Upper lobe of left lung (tissue), 6 donors: Measurements from ENCODE around the gene TMPRSS11A. TPM values are rescaled to one million over a fixed set of nuclear protein-coding genes. Genes with fewer than 3 reads are reported as not detected.

Experiments used
- ATAC-seq, 2 donors: fragments of 200-7000 bp; cut with Tn5 transposase; one replicate each; pipeline ENCODE4 v1.9.1; 2022; ENCODE audit warnings: mild to moderate bottlenecking in 2 of 2, moderate library complexity in 2 of 2; ENCODE audit not compliant: low FRiP score in 2 of 2
- DNase-seq, 2 donors: peaks; one replicate each; pipeline ENCODE4 v3.0.0-alpha.2; 2019 to 2020
- H3K27ac ChIP-seq, 4 donors: fragments of 200-600 bp; sonication (generic); one replicate each; pipeline ENCODE4 v1.5.1; 2016 to 2019
- H3K27me3 ChIP-seq, 4 donors: fragments of 200-600 bp; sonication (generic); one replicate each; pipeline ENCODE4 v1.5.1; 2017 to 2019
- H3K36me3 ChIP-seq, 4 donors: fragments of 200-600 bp; sonication (generic); one replicate each; pipeline ENCODE4 v1.5.1; 2016 to 2019
- H3K4me1 ChIP-seq, 4 donors: fragments of 200-600 bp; sonication (generic); one replicate each; pipeline ENCODE4 v1.5.1; 2018 to 2019
- H3K4me3 ChIP-seq, 4 donors: fragments of 200-600 bp; sonication (generic); one replicate each; pipeline ENCODE4 v1.5.1; 2017 to 2019; ENCODE audit warnings: mild to moderate bottlenecking in 2 of 4, moderate library complexity in 1 of 4
- H3K9me3 ChIP-seq, 4 donors: fragments of 200-600 bp; sonication (generic); one replicate each; pipeline ENCODE4 v1.5.1; 2018 to 2019
- EP300 ChIP-seq, 4 donors: sonication (generic); formaldehyde crosslinking; IDR thresholded peaks; one replicate each; pipeline ENCODE4 v1.5.1; 2017; ENCODE audit warnings: antibody characterized with exemption in 4 of 4, control low read depth in 2 of 4
- POLR2A ChIP-seq, 4 donors: fragments of 450-650 bp; IDR thresholded peaks; one replicate each; pipeline ENCODE4 v1.5.1; 2016 to 2017; ENCODE audit warnings: antibody characterized with exemption in 4 of 4, mild to moderate bottlenecking in 2 of 4
- POLR2AphosphoS5 ChIP-seq, 2 donors: sonication (generic); formaldehyde crosslinking; IDR thresholded peaks; one replicate each; pipeline ENCODE4 v1.5.1; 2017; ENCODE audit warnings: antibody characterized with exemption in 2 of 2
- WGBS, 2 donors: methylation state at CpG; one replicate each; pipeline ENCODE4 v1.1.5; 2017 to 2018; 5-methylcytosine and 5-hydroxymethylcytosine counted together
- total RNA-seq, 6 donors: library from RNA; depleted of rRNA in 4 of 6; stranded (reverse); fragments of >200 nt in 4 of 6; gene quantifications; one replicate each; pipeline versions ENCODE4 v1.1.0 to v1.2.1, GENCODE V29; 2016 to 2021
- TF ChIP-seq, protein P1 (sequence below), 6 experiments: fragments of 450-650 bp in 4 of 6; fragments of 200-600 bp in 2 of 6; sonication (generic) in 2 of 6; IDR thresholded peaks; one replicate each; pipeline ENCODE4 v1.5.1; 2016 to 2019; ENCODE audit warnings: antibody characterized with exemption in 6 of 6
- donor health status: DM: no; HTN: no; CAD: no; lungs with moderate emphysema.
- donor health status: DM: no; HTN: yes; CAD: no; lungs with severe emphysema.

The TMPRSS11A gene
- total RNA-seq = under 1 TPM in 1 of 6 donors, not detected in 5; 0.20 TPM

DNA sequence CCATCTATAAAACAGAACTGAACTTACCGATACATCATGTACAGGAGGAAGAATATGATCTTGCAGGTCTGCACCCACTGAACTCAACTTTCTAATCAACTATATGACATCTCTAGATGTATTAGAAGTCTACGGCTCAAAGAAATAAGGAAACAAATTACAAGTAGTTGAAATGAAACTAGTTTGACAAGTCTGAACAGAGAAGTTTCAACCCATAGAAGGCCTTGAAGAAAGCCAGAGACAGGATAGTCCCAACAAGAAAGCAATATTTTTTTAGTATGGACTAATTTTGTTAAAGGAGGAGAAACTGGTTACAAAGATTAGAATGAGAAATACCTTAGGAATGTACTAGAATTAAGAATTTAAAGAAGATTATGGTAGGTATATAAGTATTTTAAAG lies at the start of gene TMPRSS11A:
Gene TMPRSS11A (minus strand): TSS at position 138 of the 400 bp plus-strand sequence. CDS start 100 bp downstream, at position 38.
- H3K27ac ChIP-seq = no peak within 1 kb of the TSS
- 44 to 59% methylated on average over 2 of the region's 2 CpGs for WGBS, 2 donors

DNA sequence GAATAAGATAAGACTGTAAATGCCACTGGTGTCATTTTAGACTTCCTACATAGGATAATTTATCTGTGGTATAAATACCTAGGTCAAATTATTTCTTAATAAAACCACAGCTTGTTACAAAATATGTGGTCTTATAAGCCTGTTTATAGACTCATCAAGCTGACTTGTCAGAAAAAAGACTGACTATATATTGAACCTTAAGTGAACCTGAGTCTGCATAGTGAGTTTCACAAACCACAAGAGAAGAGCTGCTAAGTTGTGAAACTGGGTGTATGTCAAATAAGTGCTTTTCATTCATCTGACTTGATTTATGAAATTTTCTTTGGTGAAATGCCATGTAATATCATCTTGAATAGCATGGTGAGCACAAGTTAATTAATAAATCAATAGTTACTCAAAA lies 48.4 kb upstream of the TMPRSS11A start:
- Histone ChIP-seq H3K9me3 (no peaks in the 10 kb centered on the region), H3K27ac (no peak overlapping the region), H3K36me3 (no peaks in the 10 kb centered on the region), H3K4me3 (no peak overlapping the region), H3K27me3 (no peaks in the 10 kb centered on the region), H3K4me1 (no peaks in the 10 kb centered on the region)
- DNase-seq (no peak), ATAC-seq (no peak)
- no peak for TF ChIP-seq POLR2AphosphoS5 (IDR thresholded peaks at IDR 0.05)
- TF ChIP-seq EP300 (IDR thresholded peaks at IDR 0.05) = no peak
- TF ChIP-seq POLR2A (IDR thresholded peaks at IDR 0.05) = no peak
- TF ChIP-seq, protein P1, sequence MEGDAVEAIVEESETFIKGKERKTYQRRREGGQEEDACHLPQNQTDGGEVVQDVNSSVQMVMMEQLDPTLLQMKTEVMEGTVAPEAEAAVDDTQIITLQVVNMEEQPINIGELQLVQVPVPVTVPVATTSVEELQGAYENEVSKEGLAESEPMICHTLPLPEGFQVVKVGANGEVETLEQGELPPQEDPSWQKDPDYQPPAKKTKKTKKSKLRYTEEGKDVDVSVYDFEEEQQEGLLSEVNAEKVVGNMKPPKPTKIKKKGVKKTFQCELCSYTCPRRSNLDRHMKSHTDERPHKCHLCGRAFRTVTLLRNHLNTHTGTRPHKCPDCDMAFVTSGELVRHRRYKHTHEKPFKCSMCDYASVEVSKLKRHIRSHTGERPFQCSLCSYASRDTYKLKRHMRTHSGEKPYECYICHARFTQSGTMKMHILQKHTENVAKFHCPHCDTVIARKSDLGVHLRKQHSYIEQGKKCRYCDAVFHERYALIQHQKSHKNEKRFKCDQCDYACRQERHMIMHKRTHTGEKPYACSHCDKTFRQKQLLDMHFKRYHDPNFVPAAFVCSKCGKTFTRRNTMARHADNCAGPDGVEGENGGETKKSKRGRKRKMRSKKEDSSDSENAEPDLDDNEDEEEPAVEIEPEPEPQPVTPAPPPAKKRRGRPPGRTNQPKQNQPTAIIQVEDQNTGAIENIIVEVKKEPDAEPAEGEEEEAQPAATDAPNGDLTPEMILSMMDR (IDR thresholded peaks at IDR 0.05) = no peak

More for the DNA sequence above, at the start of gene TMPRSS11A:
- TF ChIP-seq, protein P1 (IDR thresholded peaks at IDR 0.05) = no peak
- TF ChIP-seq POLR2A (IDR thresholded peaks at IDR 0.05) (no peak), POLR2AphosphoS5 (IDR thresholded peaks at IDR 0.05) (no peak)
- Histone ChIP-seq H3K27me3 (no peaks in the 10 kb centered on the region), H3K9me3 (no peaks in the 10 kb centered on the region), H3K4me1 (no peaks in the 10 kb centered on the region), H3K4me3 (no peak within 1 kb of the TSS), H3K36me3 (no peaks in the 10 kb centered on the region)
- DNase-seq (no peak), ATAC-seq (no peak)

DNA sequence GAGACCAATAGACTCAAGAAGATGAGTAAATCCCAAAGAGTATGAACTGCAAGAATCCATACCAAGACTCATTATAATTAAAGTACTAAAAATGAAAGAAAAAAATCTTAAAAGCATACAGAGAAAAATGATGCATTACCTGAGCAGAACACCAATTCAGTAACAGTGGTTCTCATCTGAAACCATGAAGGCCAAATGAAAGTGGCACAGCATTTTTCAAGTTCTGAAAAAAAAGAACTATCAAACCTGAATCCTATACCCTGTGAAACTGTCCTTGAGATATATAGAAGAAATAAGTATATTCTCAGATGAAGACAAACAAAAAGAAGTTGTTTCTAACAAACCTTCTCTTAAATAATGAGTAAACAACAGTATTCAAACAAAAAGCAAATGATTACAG lies 39.6 kb upstream of the TMPRSS11A start:
- H3K4me3 ChIP-seq = no peak overlapping the region
- no peaks in the 10 kb centered on the region for H3K4me1 ChIP-seq
- no peaks in the 10 kb centered on the region for H3K9me3 ChIP-seq
- TF ChIP-seq POLR2AphosphoS5 (IDR thresholded peaks at IDR 0.05) = no peak
- TF ChIP-seq POLR2A (IDR thresholded peaks at IDR 0.05) = no peak
- no peak for TF ChIP-seq EP300 (IDR thresholded peaks at IDR 0.05)
- TF ChIP-seq, protein P1 (IDR thresholded peaks at IDR 0.05) = no peak
- H3K36me3 ChIP-seq = no peaks in the 10 kb centered on the region
- no peak overlapping the region for H3K27ac ChIP-seq
- no peak for ATAC-seq
- no peak for DNase-seq
- no peaks in the 10 kb centered on the region for H3K27me3 ChIP-seq

- Histone ChIP-seq H3K4me1 (no peaks in the 10 kb centered on the region), H3K27me3 (no peaks in the 10 kb centered on the region), H3K9me3 (no peaks in the 10 kb centered on the region), H3K4me3 (no peak overlapping the region), H3K27ac (no peak overlapping the region), H3K36me3 (no peaks in the 10 kb centered on the region)
- TF ChIP-seq POLR2AphosphoS5 (IDR thresholded peaks at IDR 0.05) (no peak), POLR2A (IDR thresholded peaks at IDR 0.05) (no peak), EP300 (IDR thresholded peaks at IDR 0.05) (no peak)
- TF ChIP-seq, protein P1 (IDR thresholded peaks at IDR 0.05) = no peak
- no peak for DNase-seq
- 90 to 100% methylated on average over 1 of the region's 1 CpG for WGBS, 2 donors
- no peak for ATAC-seq
Observed at GRCh38 chr4:67996127-67996526, 32.8 kb upstream of the TMPRSS11A start.

DNA sequence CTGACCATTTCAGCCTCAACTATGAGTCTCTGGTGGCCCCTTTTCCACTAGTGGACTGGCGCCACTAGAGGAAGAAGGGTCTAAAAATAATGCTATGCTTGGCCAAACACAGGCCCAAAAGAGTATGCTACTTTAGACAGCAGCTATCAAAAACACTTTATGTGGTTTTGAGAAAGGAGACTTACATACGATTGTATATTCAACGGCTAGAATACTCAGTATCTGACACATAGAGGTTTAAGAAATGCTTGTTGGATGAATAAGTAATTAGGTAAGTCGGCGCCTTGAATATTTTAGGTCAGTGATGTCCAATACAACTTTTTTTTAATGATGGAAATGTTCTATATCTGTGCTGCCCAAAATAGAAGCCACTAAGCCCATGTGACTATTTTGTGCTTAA lies 25.7 kb upstream of the TMPRSS11A start:
- no peaks in the 10 kb centered on the region for H3K27me3 ChIP-seq
- 87 to 91% methylated on average over 5 of the region's 5 CpGs for WGBS, 2 donors
- no peak overlapping the region for H3K4me3 ChIP-seq
- no peaks in the 10 kb centered on the region for H3K4me1 ChIP-seq
- ATAC-seq (peak in 1 of 2 donors; percentile 34), DNase-seq (no peak)
- TF ChIP-seq POLR2AphosphoS5 (IDR thresholded peaks at IDR 0.05) (no peak), EP300 (IDR thresholded peaks at IDR 0.05) (no peak), POLR2A (IDR thresholded peaks at IDR 0.05) (no peak)
- TF ChIP-seq, protein P1 (IDR thresholded peaks at IDR 0.05) = no peak
- H3K27ac ChIP-seq = no peak overlapping the region
- H3K9me3 ChIP-seq = no peaks in the 10 kb centered on the region
- H3K36me3 ChIP-seq = no peaks in the 10 kb centered on the region
